Muscle layer of duodenum (tissue), 2 donors: ENCODE data around the gene RASGRF1.

Experiments used
- H3K27ac ChIP-seq: one replicate; pipeline ENCODE4 v1.7.0; 2013; ENCODE audit warnings: mild to moderate bottlenecking, low read length
- H3K27me3 ChIP-seq: one replicate; pipeline ENCODE4 v1.7.0; 2013; ENCODE audit warnings: low read depth, mild to moderate bottlenecking, control low read depth, low read length
- H3K36me3 ChIP-seq, 2 donors: one replicate each; pipeline ENCODE4 v1.7.0; 2013; ENCODE audit warnings: low read length in 2 of 2, control low read depth in 1 of 2, mild to moderate bottlenecking in 1 of 2; ENCODE audit not compliant: insufficient read depth in 2 of 2, control insufficient read depth in 1 of 2
- H3K4me1 ChIP-seq, 2 donors: one replicate each; pipeline ENCODE4 v1.7.0; 2013; ENCODE audit warnings: low read length in 2 of 2, mild to moderate bottlenecking in 2 of 2, control low read depth in 1 of 2, moderate library complexity in 1 of 2; ENCODE audit not compliant: insufficient read depth in 2 of 2, control insufficient read depth in 1 of 2
- H3K4me3 ChIP-seq, 2 donors: one replicate each; pipeline ENCODE4 v1.7.0; 2013; ENCODE audit warnings: low read length in 2 of 2, low read depth in 1 of 2, mild to moderate bottlenecking in 1 of 2
- H3K9me3 ChIP-seq, 2 donors: one replicate each; pipeline ENCODE4 v1.7.0; 2013; ENCODE audit warnings: low read length in 2 of 2, control low read depth in 1 of 2, mild to moderate bottlenecking in 1 of 2; ENCODE audit not compliant: control insufficient read depth in 1 of 2
- donor health status: healthy.

The RASGRF1 gene

GRCh38 chr15:78979456-78980320 is 110.9 kb downstream of the RASGRF1 start:
- Histone ChIP-seq H3K27me3 (no peaks in the 10 kb centered on the region), H3K27ac (no peak overlapping the region), H3K4me1 (peaks cover 4 to 7% of the 10 kb centered on the region in 2 donors), H3K36me3 (no peaks in the 10 kb centered on the region), H3K9me3 (no peaks in the 10 kb centered on the region), H3K4me3 (no peak overlapping the region)

DNA sequence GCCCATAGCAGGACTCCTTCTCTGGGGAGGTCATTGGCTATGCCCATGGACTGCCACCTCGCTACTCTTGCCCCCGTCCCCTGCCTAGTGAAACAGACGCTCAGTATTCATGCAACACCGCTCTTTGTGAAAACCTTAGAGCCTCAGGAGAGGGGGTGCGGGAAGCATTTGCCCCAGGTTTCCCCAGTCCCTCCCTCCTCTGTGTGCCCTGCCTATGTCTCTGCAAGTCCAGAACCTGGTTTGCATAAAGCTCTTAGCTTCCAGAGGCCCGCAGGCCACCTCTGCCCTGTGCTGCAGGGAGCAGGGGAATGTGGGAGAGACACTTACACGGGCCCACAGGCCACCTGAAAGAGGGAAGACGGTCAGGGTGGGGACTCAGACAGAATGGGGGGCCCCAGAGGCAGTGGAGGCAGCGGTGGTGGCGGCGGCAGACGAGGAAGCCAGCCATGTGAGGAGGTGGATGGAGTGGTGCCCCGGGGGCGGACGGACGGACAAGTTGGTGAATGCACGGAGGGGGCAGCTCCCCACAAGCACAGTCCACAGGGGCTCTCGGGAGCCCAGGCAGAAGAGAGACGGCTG is 111.9 kb downstream of the RASGRF1 start:
- H3K4me1 ChIP-seq, result peaks cover 4 to 7% of the 10 kb centered on the region in 2 donors
- no peaks in the 10 kb centered on the region for H3K9me3 ChIP-seq
- no peaks in the 10 kb centered on the region for H3K36me3 ChIP-seq
- H3K27me3 ChIP-seq, result no peaks in the 10 kb centered on the region
- no peak overlapping the region for H3K4me3 ChIP-seq
- H3K27ac ChIP-seq, result no peak overlapping the region

DNA sequence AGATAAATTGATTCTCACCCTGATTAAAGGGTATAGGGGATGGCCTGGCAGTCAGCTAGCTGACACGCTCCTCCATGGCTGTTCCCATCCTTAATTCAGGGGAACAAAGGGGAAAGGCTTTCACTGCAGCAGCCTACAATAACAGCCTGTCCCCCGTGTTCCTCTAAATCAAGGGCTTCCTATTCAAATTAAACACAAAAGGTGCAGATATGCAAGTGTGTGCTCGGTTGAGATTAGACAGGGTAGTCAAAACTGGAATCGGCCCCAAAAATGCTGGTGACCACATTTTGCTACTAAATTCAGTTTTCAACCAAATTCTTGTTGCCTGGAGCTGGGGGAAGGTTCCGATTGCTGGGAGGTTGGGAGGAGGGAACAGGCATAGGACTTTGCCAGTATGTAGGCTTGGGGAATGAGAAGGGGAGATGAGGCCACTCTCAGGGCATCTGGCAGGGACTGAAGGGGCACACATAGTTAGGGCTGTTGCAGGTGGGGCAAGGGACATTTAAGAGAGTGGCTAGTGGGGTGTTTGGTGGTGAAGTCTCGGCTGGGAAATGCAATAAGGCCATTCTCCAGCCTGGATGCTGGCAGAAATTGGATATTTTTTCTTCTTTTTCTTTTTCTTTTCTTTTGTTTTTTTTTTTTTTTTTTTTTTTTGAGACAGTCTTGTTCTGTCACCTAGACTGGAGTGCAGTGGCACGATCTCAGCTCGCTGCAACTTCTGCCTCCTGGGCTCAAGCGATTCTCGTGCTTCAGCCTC is 112.8 kb downstream of the RASGRF1 start:
- H3K36me3 ChIP-seq, result no peaks in the 10 kb centered on the region
- no peak overlapping the region for H3K27ac ChIP-seq
- no peaks in the 10 kb centered on the region for H3K27me3 ChIP-seq
- peaks cover 4 to 7% of the 10 kb centered on the region in 2 donors for H3K4me1 ChIP-seq
- no peak overlapping the region for H3K4me3 ChIP-seq
- H3K9me3 ChIP-seq, result no peaks in the 10 kb centered on the region

- no peak overlapping the region for H3K4me3 ChIP-seq
- H3K27me3 ChIP-seq, result no peaks in the 10 kb centered on the region
- H3K4me1 ChIP-seq, result peaks cover 4 to 7% of the 10 kb centered on the region in 2 donors
- no peak overlapping the region for H3K27ac ChIP-seq
- no peaks in the 10 kb centered on the region for H3K36me3 ChIP-seq
- no peaks in the 10 kb centered on the region for H3K9me3 ChIP-seq
These were observed 113.4 kb downstream of the RASGRF1 start for GRCh38 chr15:78977091-78977571.

GRCh38 chr15:78976691-78977090 is 113.9 kb downstream of the RASGRF1 start:
- H3K4me3 ChIP-seq, result no peak overlapping the region
- H3K36me3 ChIP-seq, result no peaks in the 10 kb centered on the region
- no peak overlapping the region for H3K27ac ChIP-seq
- H3K4me1 ChIP-seq, result peaks cover 4 to 7% of the 10 kb centered on the region in 2 donors
- no peaks in the 10 kb centered on the region for H3K9me3 ChIP-seq
- no peaks in the 10 kb centered on the region for H3K27me3 ChIP-seq

DNA sequence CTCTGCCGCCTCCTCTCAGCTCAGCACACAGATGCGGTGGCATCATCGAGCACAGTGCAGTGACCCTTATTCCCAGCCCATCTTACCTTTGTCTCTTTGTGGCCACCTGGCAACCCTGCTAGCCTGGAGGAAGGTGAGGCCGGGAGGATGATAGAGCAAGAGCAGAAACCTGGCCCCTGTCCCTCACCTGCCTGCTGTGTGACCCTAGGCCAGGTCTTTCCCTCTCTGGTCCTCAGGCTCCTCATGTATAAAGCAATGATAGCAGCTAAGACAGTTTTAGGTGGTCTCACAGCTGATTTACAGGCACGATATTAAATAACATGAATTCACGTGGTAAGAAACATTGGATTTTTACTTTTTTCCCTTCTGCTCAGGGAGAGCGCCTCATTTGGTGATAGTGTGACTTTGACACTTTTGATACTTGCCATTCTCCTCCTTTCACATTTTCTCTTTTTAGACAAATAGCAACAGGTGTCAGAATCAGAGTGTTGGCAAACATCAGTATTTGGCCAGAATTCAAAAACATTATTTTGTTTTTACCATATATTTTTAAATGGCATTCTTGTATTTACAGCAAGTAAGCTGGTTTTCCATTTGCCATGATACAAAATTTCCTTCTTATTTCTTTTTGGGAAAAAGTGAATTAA is 116.2 kb downstream of the RASGRF1 start:
- Histone ChIP-seq H3K27ac (no peak overlapping the region), H3K4me1 (peaks cover 4 to 7% of the 10 kb centered on the region in 2 donors), H3K9me3 (no peaks in the 10 kb centered on the region), H3K36me3 (no peaks in the 10 kb centered on the region), H3K27me3 (no peaks in the 10 kb centered on the region), H3K4me3 (no peak overlapping the region)

DNA sequence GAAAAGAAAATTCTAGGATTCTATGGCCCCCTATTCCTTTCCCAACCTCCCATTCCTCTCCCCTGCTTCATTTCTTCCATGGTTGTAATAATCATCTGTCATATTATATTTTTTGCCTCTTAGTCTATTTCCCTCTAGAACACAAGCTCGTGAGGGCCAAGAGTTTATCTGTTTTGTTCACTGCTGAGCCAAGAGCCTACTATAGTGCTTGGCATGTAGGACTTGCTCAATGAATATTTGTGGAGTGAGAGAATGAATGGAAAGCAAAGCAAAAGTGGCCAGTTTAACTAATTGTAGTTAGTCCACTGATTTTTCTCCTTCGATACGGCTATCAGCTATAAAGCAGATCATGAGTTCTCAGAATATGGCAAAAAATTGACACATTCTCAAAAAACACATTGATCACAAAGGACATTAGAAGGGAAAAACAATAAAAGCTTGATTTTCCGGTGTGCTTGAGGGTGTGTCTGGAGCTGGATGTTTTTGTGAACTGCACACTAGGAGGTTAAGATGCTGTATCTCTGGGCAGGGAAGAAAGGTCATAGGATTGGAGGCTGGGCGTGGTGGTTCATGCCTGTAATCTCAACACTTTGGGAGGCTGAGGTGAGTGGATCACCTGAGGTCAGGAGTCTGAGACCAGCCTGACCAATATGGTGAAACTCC is 120.8 kb downstream of the RASGRF1 start:
- Histone ChIP-seq H3K27ac (no peak overlapping the region), H3K4me3 (no peak overlapping the region), H3K9me3 (no peaks in the 10 kb centered on the region)

GRCh38 chr15:78968539-78969271 is 121.9 kb downstream of the RASGRF1 start:
- Histone ChIP-seq H3K27ac (no peak overlapping the region), H3K4me1 (peaks cover 0 to 6% of the 10 kb centered on the region in 2 donors), H3K4me3 (no peak overlapping the region), H3K27me3 (no peaks in the 10 kb centered on the region), H3K36me3 (no peaks in the 10 kb centered on the region), H3K9me3 (no peaks in the 10 kb centered on the region)

More for the DNA sequence above, 120.8 kb downstream of the RASGRF1 start:
- Histone ChIP-seq H3K36me3 (no peaks in the 10 kb centered on the region), H3K4me1 (peaks cover 0 to 6% of the 10 kb centered on the region in 2 donors), H3K27me3 (no peaks in the 10 kb centered on the region)

GRCh38 chr15:78968114-78968513 is 122.5 kb downstream of the RASGRF1 start:
- Histone ChIP-seq H3K27me3 (no peaks in the 10 kb centered on the region), H3K4me3 (no peak overlapping the region), H3K9me3 (no peaks in the 10 kb centered on the region), H3K4me1 (peaks cover 0 to 6% of the 10 kb centered on the region in 2 donors), H3K27ac (no peak overlapping the region), H3K36me3 (no peaks in the 10 kb centered on the region)

GRCh38 chr15:78960308-78960707 is 130.3 kb downstream of the RASGRF1 start:
- Histone ChIP-seq H3K27ac (no peak overlapping the region), H3K9me3 (peaks cover 0 to 4% of the 10 kb centered on the region in 2 donors), H3K27me3 (no peaks in the 10 kb centered on the region), H3K4me1 (no peaks in the 10 kb centered on the region), H3K36me3 (no peaks in the 10 kb centered on the region), H3K4me3 (no peak overlapping the region)
